GM12878 (cell line): ENCODE results near the gene TRPM3. TPM values are rescaled to one million over a fixed set of nuclear protein-coding genes. Genes with fewer than 3 reads are reported as not detected.

Source experiments
- ATAC-seq: fragments of 200-7000 bp; cut with Tn5 transposase; 3 replicates; pipeline ENCODE4 v1.9.1; 2020; ENCODE audit warnings: mild to moderate bottlenecking, moderate library complexity
- BruUV-seq: library from RNA; stranded (reverse); fragments of 400-500 nt; replicated peaks from 2 replicates; lab custom pipeline; 2021; lab: Mats Ljungman, UMichigan
- CTCF ChIA-PET: fragments of 300-600 bp; sonication (Branson Sonifier 250); formaldehyde crosslinking; extraction: SDS; loops from one replicate; lab custom pipeline; 2021; ENCODE audit warnings: inconsistent platforms; lab: Yijun Ruan, JAX
- POLR2A ChIA-PET: fragments of 350-600 bp; formaldehyde crosslinking; extraction: SDS; loops from one replicate; lab custom pipeline; 2021; ENCODE audit warnings: inconsistent platforms; lab: Charles Lee
- RAD21 ChIA-PET: fragments of 300-600 bp; sonication (Branson Sonifier 250); formaldehyde crosslinking; loops from one replicate; lab custom pipeline; 2023; ENCODE audit warnings: antibody characterized with exemption; ENCODE audit not compliant: unreplicated experiment; lab: Charles Lee
- SMC1A ChIA-PET: fragments of 300-600 bp; sonication (Branson Sonifier 250); formaldehyde crosslinking; loops from one replicate; lab custom pipeline; 2023; ENCODE audit not compliant: unreplicated experiment, uncharacterized antibody; lab: Charles Lee
- DNase-seq: peaks from one replicate; pipeline ENCODE4 v3.0.0-alpha.2; 2011; ENCODE audit warnings: low read depth, low spot score
- FAIRE-seq: peaks from 3 replicates; lab custom pipeline; 2011; peaks lifted over from hg19 to GRCh38; lab: Jason Lieb, UNC
- H2AFZ ChIP-seq: 2 replicates; pipeline ENCODE4 v1.6.0; 2011; ENCODE audit warnings: low read depth, low read length, control low read depth; ENCODE audit not compliant: control insufficient read depth
- H3K27ac ChIP-seq: 2 replicates; pipeline ENCODE4 v1.5.1; 2011; ENCODE audit warnings: control low read depth; ENCODE audit not compliant: control insufficient read depth, insufficient read depth
- H3K27me3 ChIP-seq, 2 experiments: replicated peaks in 1 of 2; 2 replicates each; pipeline versions ENCODE4 v1.6.0 to v1.6.1; 2011; ENCODE audit warnings: low read length in 1 of 2; ENCODE audit not compliant: control insufficient read depth in 2 of 2, insufficient read depth in 2 of 2
- H3K36me3 ChIP-seq, 2 experiments: 2 replicates each; pipeline ENCODE4 v1.5.1; 2011; ENCODE audit warnings: low read length in 1 of 2; ENCODE audit not compliant: control insufficient read depth in 2 of 2, insufficient read depth in 2 of 2
- H3K4me1 ChIP-seq: 2 replicates; pipeline ENCODE4 v1.6.1; 2011; ENCODE audit warnings: mild to moderate bottlenecking, low read length, moderate library complexity, mixed read lengths; ENCODE audit not compliant: control insufficient read depth, insufficient read depth
- H3K4me2 ChIP-seq: 2 replicates; pipeline ENCODE4 v1.6.0; 2011; ENCODE audit warnings: control low read depth; ENCODE audit not compliant: control insufficient read depth, insufficient read depth
- H3K4me3 ChIP-seq: fragments of 200-600 bp; sonication (generic); 2 replicates; pipeline ENCODE4 v1.5.1; 2016
- H3K79me2 ChIP-seq: 2 replicates; pipeline ENCODE4 v1.6.0; 2011; ENCODE audit warnings: low read length; ENCODE audit not compliant: control insufficient read depth, insufficient read depth
- H3K9ac ChIP-seq: 2 replicates; pipeline ENCODE4 v1.8.0; 2011; ENCODE audit warnings: low read length, control low read depth, mixed read lengths; ENCODE audit not compliant: control insufficient read depth, insufficient read depth
- H3K9me3 ChIP-seq: replicated peaks from 3 replicates; pipeline ENCODE4 v1.5.1; 2011; ENCODE audit warnings: mild to moderate bottlenecking, low read length; ENCODE audit not compliant: control insufficient read depth, insufficient read depth
- H4K20me1 ChIP-seq: 2 replicates; pipeline ENCODE4 v1.6.0; 2011; ENCODE audit not compliant: control insufficient read depth, insufficient read depth
- ASH2L ChIP-seq: fragments of 300-600, 200-600 bp; sonication (generic); IDR thresholded peaks from 2 replicates; pipeline ENCODE4 v1.6.1; 2017; ENCODE audit warnings: low read depth, mild to moderate bottlenecking, borderline replicate concordance
- CBX5 ChIP-seq: sonication (generic); IDR thresholded peaks from 2 replicates; pipeline ENCODE4 v1.6.1; 2016; ENCODE audit warnings: low read depth, moderate library complexity, mild to moderate bottlenecking, inconsistent platforms
- CTCF ChIP-seq, 3 experiments: IDR thresholded peaks in 2 of 3; conservative IDR thresholded peaks in 1 of 3; 2 replicates each; pipeline ENCODE4 v1.5.1; 2011; ENCODE audit warnings: low read depth in 3 of 3, low read length in 3 of 3, mild to moderate bottlenecking in 3 of 3, control low read depth in 2 of 3, moderate library complexity in 2 of 3, inconsistent platforms in 1 of 3, mixed read lengths in 1 of 3; ENCODE audit not compliant: control insufficient read depth in 2 of 3, insufficient read depth in 1 of 3; ENCODE audit errors: extremely low read depth in 1 of 3
- NR2C2 ChIP-seq: IDR thresholded peaks from 2 replicates; pipeline ENCODE4 v1.6.1; 2011; ENCODE audit warnings: borderline replicate concordance, low read depth; ENCODE audit not compliant: control insufficient read depth, insufficient read length
- SREBF2 ChIP-seq: IDR thresholded peaks from 2 replicates; pipeline ENCODE4 v1.6.1; 2012; ENCODE audit warnings: mild to moderate bottlenecking, low read length
- WGBS: methylation state at CpG from one replicate; pipeline ENCODE4 v1.1.6; 2016; ENCODE audit warnings: low lambda C conversion rate; ENCODE audit not compliant: insufficient replicate concordance, insufficient coverage; ENCODE audit errors: missing lambda C conversion rate; 5-methylcytosine and 5-hydroxymethylcytosine counted together
- in situ Hi-C: fragments of 300-500 bp; cut with MboI; formaldehyde crosslinking; loops from 9 replicates; pipeline ENCODE4 v1.14.3; 2018; ENCODE audit warnings: mixed read lengths
- intact Hi-C: fragments of 100-400 bp; cut with micrococcal nuclease; formaldehyde crosslinking; loops from one replicate; pipeline ENCODE4 v1.14.2; 2022; ENCODE audit not compliant: unreplicated experiment
- polyA plus RNA-seq, 11 experiments: library from polyadenylated mRNA; depleted of rRNA in 4 of 11; unstranded in 6 of 11; stranded (reverse) in 5 of 11; fragments of >200 nt; fragmentation: Nextera tagmentation in 4 of 11; fragmentation: Illumina TruSeq in 1 of 11; extraction: Ambion mirVana in 4 of 11; extraction: Trizol in 1 of 11; gene quantifications; 1 replicate in 1 of 11; 2 replicates in 10 of 11; pipeline versions ENCODE4 v1.2.1 to v1.2.3, GENCODE V29; 2011 to 2016; ENCODE audit warnings: inconsistent platforms in 2 of 11, missing spikeins in 2 of 11, low read depth in 1 of 11
- total RNA-seq, 4 experiments: library from RNA; depleted of rRNA in 3 of 4; stranded (reverse); fragments of >200 nt in 3 of 4; fragmentation: Illumina TruSeq in 1 of 4; extraction: Trizol in 1 of 4; gene quantifications; 2 replicates each; pipeline versions ENCODE4 v1.2.1 to v1.2.3, GENCODE V29; 2013 to 2021

Gene TRPM3
- total and polyA plus RNA-seq, 10 of the 15 experiments (the other 5 are each of a cell fraction or from before 2014, with no cell fraction given), result not detected

GRCh38 chr9:70753311-70753710 is 368.1 kb downstream of the TRPM3 start:
- SMC1A ChIA-PET, result no interaction called here
- RAD21 ChIA-PET, result no interaction called here

More at GRCh38 chr9:70753311-70753710, 368.1 kb downstream of the TRPM3 start:
- no TSS peak for BruUV-seq
- ChIA-PET POLR2A (no interaction called here), CTCF (no interaction called here)
- no peak overlapping the region for H2AFZ ChIP-seq
- 1% methylated on average over 4 of the region's 4 CpGs for WGBS
- no peak for TF ChIP-seq ASH2L
- no peak for TF ChIP-seq SREBF2
- TF ChIP-seq CBX5, result no peak
- no peak for TF ChIP-seq CTCF (IDR thresholded peaks at IDR 0.05 in 2 of 3, conservative IDR thresholded peaks at IDR 0.05 in 1 of 3; ENCODE audit: control insufficient read depth in 2 of 3, extremely low read depth in 1 of 3, insufficient read depth in 1 of 3, low read depth in 3 of 3, low read length in 3 of 3)
- no peak for TF ChIP-seq NR2C2
- TF ChIP-seq, all 136 proteins: peak for 0
- Histone ChIP-seq H3K9ac (no peak overlapping the region), H3K27ac (no peak overlapping the region), H3K4me3 (no peak overlapping the region), H4K20me1 (no peaks in the 10 kb centered on the region), H3K4me1 (no peaks in the 10 kb centered on the region), H3K4me2 (no peak overlapping the region), H3K9me3 (no peaks in the 10 kb centered on the region), H3K79me2 (no peaks in the 10 kb centered on the region), H3K36me3 (no peaks in the 10 kb centered on the region), H3K27me3 (no peaks in the 10 kb centered on the region)
- intact Hi-C loops (no loop called here), in situ Hi-C loops (no loop called here)
- ATAC-seq, result no peak
- no peak for DNase-seq
- no peak for FAIRE-seq
